Stimulated activated CD4-positive, alpha-beta T cell treated with anti-CD3 and anti-CD28 coated beads, Interleukin-1b, Interleukin-23, amount 100 ng/mL, for 48 hours (primary cell): ENCODE data around the gene PPP2R3C.
"Not testable (repeated sequence)": the region's sequence is repeated elsewhere in the genome, so short reads cannot be mapped to it uniquely, and the experiment has no call there.

Experiments
- DNase-seq: peaks from one replicate; pipeline ENCODE4 v3.0.0-alpha.2; 2020

PPP2R3C gene

DNA sequence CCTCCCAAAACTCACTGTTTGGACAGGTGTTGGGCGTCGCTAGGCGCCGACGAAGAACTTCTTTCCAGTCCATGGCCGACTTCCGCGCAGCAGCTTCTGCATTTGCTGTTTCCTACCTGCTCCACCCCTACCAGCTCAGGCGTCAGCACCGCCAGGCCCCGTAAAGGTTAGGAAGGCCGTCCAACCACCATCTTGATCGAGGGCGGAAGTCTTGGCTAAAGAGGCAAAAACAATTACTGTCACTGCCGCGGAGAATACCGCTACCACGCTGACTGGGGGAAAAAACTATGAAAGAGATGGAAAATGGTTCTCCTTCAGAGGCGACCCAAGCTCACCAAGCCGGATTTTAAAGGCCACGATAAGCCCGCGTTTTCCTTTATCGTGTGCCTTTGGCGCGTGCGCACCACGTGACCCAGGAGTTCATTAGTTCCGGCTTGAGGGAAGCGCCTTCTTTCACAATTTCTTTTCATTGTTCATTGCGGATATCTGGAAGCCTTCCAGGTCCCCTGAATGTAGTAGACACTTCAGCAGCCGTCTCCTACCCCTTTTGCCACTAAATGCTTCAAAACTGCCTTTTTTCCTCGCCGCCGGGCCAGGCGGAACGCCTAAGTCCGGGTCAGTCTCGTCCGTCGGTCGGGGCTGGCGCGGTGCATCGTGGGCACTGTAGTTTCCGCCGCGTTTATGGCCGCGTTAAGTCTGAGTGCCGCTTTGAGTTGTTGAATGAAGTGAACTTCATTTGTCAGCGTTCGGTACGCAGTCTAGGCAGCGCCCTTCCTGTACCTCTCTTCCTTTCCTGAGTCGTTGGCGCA is at the start of gene PPP2R3C, which contains the start of gene PRORP:
TSS of gene PPP2R3C (minus strand) at position 104 of the 809 bp plus-strand sequence. CDS start at position 73, 31 bp downstream.
TSS of gene PRORP (plus strand) at position 666 of the 809 bp plus-strand sequence. CDS start 694 bp downstream, outside the sequence.
- DNase-seq: peak; percentile 88

GRCh38 chr14:35167496-35167895 is 45.7 kb upstream of the PPP2R3C start:
- DNase-seq: no peak

- DNase-seq: no peak
These were observed 43.1 kb upstream of the PPP2R3C start for GRCh38 chr14:35164849-35165248.

- DNase-seq: no peak
These were observed 41.6 kb upstream of the PPP2R3C start for GRCh38 chr14:35163384-35163783.

- DNase-seq: peak; percentile 2
These were observed 39.4 kb upstream of the PPP2R3C start for GRCh38 chr14:35161231-35161630.

DNA sequence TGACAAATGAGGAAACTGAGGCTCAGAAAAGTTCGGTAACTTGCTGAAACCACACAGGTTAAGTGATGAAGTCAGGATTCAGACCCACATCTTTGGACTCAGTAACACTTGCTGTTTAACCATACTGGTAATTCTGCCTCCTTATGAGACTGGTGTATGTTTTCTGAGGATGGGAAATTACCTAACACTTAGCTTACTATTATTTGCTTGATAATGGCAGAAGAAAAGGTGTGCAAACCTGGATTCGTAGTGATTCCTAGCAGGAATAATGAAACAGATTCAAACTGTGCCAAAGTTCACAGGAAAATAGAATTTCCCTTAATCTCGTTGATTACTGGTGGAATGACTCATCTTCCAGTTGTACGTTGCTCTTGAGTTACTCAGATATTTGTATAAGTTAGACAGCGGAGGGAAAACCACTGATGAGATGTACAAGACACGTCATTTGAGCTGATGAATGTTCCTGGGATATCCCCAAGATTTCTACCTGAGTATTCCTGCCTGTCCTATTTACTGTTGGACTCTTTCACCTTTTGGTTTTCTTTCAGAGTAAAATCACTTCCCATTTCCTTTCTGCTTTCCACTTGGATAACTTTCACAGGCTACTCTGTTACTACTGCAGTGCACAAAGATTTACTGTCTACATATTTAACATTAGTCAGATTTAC is 38.1 kb upstream of the PPP2R3C start:
- DNase-seq: no peak

DNA sequence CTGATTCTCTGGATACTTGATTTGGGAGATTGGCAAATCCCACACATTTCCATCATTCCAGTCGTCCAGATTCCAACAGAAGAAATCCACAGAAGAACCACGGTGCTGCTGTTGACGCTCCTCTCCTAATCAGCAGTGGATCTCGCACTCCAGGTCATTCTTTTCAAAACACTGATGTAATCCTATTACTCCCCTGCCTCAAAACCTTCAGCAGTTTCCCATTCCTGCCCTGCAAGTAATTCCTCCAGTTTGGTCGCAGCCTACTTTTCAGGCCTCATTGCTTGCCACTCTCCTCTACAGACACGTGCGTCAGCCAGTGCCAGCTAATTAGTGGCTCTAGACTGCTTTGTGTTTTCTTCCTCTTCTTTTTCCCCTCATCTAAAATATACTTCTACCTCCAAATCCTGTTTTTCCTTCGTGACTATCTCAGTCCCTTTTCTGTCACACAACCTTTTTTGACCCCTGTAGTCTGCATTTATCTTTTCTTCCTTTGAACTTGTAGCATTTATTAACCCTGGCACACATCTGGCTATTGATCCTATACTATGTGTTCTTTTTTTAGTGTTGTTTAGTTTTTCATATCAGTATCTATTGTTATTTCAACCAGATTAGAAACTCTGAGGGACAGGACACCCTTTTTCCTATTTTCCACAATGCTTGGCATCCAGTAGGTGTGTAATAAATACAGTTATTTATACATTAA is 37.3 kb upstream of the PPP2R3C start:
- DNase-seq: no peak

DNA sequence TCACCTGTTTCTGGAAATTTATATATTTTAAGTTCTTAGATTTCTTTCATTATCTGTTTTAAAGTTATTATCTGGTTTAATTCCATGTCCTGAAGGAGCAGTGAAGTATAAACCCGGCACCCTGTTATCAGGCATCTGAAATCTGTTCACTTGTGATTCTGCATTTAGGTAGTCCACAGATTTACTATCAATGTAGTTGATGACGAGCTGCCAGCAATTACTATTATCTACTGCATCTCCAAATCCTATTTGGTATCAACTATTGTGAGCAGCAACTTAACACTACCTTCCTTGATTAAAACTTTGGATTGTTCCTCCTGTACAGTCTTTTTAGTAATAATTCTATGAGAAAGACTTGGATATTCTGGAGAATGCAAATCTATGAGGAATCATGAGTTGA is 36.7 kb upstream of the PPP2R3C start:
- DNase-seq: no peak

DNA sequence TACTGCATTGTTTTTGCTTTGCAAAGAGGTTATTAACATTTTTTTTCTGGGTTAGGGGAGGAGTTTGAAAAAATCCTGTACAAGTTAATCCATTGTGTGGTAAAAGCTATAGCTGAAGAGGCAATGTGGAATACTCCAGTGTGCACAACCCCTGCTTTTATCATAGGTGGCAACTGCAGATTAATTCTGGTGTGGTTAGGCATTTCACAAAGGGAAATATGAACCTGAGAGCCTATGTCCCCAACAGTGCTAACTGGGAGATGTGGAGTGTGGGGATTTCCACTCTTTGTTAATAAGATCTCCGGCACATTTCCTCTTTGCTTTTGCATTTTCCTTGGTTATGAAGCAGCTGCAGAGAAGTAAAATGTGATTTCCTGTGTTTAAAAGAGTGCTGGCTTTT is 34.2 kb upstream of the PPP2R3C start:
- no peak for DNase-seq

GRCh38 chr14:35154016-35154415 is 32.2 kb upstream of the PPP2R3C start:
- no peak for DNase-seq

DNA sequence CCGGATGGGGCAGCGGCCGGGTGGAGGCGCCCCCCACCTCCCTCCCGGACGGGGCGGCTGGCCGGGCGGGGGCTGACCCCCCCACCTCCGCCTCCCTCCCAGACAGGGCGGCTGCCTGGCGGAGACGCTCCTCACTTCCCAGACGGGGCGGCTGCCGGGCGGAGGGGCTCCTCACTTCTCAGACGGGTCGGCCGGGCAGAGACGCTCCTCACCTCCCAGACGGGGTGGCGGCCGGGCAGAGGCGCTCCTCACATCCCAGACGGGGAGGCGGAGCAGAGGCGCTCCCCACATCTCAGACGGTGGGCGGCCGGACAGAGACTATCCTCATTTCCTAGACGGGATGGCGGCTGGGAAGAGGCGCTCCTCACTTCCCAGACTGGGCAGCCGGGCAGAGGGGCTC is 30.7 kb upstream of the PPP2R3C start:
- DNase-seq: not testable (repeated sequence)

- no peak for DNase-seq
These were observed 27.4 kb upstream of the PPP2R3C start for GRCh38 chr14:35149239-35149638.

- no peak for DNase-seq
These were observed 25.9 kb upstream of the PPP2R3C start for GRCh38 chr14:35147711-35148110.

- DNase-seq: no peak
These were observed 25.4 kb upstream of the PPP2R3C start for GRCh38 chr14:35147186-35147585.

DNA sequence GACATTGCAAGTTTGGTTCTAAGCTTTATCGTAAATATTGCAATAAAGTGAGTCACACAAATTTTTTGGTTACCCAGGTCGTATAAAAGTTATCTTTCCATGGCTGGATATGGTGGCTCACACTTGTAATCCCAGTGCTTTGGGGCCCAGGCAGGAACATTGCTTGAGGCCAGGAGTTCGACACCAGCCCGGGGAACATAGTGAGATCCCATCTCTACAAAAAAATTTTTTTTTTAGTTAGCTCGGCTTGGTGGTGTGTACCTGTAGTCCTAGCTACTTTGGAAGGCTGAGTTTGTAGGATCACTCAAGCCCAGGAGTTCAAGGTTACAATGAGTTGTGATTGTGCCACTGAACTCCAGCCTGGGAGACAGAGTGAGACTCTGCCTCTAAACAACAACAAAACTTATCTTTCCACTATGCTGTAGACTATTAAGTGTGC is 24.9 kb upstream of the PPP2R3C start:
- no peak for DNase-seq

- no peak for DNase-seq
These were observed 22.2 kb upstream of the PPP2R3C start for GRCh38 chr14:35144029-35144428.

DNA sequence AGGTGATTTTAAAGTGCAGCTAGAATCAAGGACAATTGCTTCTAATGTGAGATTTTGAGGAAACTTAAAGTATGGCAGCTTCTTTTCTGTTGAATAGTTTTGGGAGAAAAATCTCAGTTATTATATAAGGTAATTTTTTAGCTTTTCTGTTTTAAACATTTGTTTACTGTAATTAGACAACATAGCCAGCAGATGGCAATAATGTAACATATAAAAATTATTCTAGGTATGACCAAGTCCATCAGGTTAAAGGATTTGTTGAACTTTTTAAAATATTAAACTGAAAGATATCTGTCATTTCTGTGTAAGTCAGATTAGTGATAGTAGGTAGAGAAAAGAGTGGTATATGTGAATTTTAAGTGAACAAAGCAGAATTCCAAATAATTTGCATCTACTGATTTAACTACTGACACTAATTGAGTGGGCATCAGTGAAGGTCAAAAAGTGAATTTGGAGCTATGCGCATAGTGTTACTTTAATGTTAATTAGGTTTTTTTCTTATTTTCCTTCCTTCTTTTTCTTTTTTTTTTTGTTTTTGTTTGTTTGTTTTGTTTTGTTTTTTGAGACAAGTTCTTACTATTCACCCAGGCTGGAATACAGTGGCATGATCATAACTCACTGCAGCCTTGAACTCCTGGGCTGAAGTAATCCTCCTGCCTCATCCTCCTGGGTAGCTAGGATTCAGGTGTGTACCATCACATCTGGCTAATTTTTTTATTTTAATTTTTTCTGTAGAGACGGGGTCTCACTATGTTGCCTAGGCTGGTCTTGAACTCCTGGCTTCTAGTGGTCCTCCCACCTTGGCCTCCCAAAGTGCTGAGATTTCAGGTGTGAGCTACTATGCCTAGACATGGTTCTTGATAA is 19.2 kb upstream of the PPP2R3C start:
- no peak for DNase-seq

- DNase-seq: no peak
These were observed 16.8 kb upstream of the PPP2R3C start for GRCh38 chr14:35138585-35138984.

GRCh38 chr14:35134329-35135123 is 12.7 kb upstream of the PPP2R3C start:
- DNase-seq: no peak

GRCh38 chr14:35133542-35134328 is 11.9 kb upstream of the PPP2R3C start:
- DNase-seq: no peak

DNA sequence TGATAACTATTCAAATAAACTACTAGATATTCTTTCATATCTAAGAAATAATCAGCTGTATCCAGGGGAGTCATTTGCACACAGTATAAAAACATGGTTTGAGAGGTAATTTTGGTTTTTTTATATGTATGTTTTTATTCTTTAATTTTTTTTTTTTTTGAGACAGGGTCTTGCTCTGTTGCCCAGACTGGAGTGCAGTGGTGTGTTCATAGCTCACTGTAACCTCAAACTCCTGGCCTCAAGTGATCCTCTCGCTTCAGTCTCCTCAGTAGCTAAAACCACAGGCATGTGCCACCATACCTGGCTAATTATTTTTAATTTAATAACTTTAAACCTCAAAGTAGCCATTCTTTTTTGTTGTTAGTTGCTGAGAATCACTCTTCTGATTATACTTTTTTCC is 2.3 kb upstream of the PPP2R3C start:
- no peak for DNase-seq
